ENCODE measurements around the gene ZSWIM6.

DNA sequence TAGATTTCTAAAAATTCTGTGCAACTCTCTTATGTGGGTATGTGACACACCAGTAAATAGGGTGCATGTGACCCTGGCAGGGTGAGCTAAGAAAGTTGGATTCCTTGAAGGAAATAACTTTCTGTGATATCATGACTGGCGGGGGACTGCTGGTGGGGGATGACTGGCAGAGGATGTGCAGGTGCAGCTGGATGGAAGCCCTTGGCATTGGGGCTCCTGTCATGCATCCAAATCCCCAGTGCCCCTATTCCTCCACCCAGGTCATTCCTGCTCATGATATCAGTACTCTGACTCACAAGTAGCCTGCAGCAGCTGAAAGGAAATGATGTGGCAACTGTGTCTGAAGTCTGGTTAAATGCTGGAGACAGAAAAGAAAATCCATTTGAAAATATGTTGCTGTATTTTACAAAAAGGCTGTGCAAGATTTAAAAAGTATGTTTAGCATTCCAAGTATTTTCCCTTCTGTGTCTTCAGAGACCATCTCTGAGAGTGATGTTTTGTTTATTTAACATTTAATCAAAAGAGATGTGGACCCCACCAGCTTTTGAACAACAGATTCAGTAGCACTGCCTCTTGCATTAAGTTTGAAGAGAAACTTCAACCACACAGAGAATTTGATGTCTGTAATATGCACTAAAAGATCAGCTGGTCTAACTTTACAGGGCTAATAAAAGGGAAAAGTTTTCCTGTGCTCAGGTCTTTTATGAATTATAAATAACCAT lies 17.9 kb upstream of the ZSWIM6 start:
- TF ChIP-seq, protein P1, sequence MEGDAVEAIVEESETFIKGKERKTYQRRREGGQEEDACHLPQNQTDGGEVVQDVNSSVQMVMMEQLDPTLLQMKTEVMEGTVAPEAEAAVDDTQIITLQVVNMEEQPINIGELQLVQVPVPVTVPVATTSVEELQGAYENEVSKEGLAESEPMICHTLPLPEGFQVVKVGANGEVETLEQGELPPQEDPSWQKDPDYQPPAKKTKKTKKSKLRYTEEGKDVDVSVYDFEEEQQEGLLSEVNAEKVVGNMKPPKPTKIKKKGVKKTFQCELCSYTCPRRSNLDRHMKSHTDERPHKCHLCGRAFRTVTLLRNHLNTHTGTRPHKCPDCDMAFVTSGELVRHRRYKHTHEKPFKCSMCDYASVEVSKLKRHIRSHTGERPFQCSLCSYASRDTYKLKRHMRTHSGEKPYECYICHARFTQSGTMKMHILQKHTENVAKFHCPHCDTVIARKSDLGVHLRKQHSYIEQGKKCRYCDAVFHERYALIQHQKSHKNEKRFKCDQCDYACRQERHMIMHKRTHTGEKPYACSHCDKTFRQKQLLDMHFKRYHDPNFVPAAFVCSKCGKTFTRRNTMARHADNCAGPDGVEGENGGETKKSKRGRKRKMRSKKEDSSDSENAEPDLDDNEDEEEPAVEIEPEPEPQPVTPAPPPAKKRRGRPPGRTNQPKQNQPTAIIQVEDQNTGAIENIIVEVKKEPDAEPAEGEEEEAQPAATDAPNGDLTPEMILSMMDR (IDR thresholded peaks at IDR 0.05), result no peak
- no peak for TF ChIP-seq POLR2A (IDR thresholded peaks at IDR 0.05)

Data from Peyer's patch (tissue), 4 donors.